ENCODE measurements around the gene VPS13C.

The VPS13C gene

DNA sequence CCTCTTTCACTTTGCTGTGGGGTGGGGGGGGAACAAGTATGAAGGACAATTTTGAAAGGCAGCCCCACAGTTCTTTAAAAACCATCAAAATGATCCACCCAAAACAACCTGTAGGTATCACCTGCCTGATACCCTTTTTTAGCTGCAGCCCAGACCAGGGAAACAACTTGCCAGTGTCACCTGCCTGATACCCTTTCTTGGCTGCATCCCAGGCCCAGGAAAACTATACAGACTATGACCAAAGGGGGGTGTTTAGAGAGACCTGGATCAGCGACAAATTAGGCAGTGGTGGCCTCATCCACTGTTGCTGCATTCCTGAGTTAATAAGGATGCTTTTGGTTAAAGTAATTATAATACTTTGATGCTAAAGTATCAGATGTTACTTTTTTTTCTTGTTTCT, 122.0 kb downstream of the VPS13C start:
- no peak for DNase-seq (ENCODE audit: low read depth)

DNA sequence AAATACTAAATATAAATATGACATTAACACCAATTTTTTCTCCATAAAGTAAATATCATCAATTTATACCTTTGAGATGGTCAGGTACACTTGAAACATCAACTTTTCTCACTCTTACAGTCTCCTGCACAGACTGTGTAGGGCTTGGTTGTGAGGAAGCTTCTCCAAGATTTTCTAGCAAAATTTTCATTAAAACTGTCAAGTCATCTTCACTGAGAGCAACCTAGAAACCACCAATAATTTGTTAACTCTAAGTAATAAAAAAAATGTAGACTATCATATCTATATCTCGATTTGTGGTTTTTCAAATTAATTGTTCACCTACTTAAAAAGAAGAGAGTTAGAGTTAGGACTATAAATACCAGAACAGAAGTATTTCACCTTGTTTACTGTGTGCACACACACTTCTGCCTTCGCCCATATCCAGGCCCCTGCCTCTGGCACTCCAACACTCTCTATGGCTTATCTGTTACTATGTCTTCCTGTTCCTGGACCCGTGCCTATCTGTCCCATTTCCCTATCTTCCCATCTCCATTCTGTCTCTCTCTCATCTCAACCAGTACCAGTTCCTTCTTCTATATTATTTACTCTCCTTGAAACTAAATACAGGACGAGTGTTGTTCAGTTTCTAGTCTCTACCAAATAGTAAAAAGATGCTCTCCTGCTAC, 123.6 kb downstream of the VPS13C start:
- DNase-seq (ENCODE audit: low read depth): no peak

DNA sequence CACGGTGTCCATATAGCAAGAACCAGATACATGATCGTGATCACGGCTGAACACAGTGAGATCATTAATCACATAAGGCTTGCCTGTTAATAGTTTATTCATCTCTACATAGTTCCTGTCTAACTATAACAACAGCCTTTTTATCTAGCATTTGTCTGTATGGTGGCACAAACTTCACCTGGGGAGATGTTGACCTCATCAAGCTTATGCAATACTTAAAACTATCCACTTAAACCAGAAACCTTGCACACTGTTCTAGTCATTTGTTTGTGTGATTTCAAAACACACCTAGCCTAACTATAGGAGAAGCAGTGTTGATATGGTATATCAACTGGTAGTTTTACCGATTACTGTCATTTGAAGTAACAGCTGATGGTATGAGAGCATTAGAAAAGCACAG, 124.8 kb downstream of the VPS13C start:
- no peak for DNase-seq (ENCODE audit: low read depth)

DNA sequence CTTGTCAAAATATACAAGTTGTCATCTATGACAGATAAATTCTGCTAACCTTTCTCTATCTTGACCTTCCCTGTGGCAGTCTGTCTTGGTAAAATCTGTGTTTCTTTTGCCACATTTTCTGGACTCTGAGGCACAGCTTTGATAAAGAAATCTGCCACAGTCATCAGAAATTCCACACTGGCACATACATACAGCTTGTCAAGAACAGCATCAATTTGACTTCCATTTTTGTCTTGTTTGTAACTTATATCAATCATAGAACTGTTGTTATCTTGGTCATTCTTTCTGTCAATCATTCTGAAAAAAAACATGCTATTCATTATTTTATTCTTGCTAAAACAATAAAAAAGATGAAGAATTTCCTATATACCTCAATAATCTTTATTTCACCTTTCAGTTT, 130.8 kb downstream of the VPS13C start:
- DNase-seq (ENCODE audit: low read depth): no peak

DNA sequence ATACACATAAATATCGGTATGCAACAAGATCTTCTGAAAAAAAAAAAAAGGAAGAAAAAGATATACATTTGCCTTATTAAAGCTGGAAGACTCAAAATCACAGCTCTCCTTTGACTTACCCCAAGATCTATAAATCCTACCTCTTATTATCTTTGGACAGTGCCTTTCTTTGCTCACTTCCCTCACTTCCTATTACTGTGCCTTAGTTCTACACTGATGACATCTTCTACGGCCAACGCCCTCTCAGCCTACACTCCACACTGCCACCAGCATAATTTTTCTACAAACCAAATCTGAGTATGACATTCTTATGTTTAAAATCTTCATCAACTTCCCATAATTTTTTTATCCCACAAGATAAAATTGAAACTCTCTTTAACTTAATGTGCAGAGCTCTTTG, 137.1 kb downstream of the VPS13C start:
- DNase-seq (ENCODE audit: low read depth): no peak

DNA sequence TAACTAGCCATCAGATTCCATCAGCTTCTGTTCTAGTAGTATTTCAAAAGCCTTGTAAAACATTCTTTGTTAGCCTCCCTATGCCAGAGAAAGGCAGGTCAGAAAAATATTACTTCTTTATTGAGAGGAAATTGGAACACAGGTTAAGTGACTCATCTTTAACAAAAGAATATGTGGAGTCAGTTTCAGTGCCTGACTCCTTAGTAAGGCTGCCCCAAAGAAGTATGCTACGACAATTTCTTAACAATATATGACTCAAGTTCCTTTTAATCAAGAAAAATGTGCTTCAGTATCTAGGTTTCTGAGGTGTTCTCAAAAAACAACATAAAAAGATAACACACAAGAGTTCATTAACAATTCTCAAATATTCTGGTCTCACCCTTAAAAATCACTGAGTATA, 139.2 kb downstream of the VPS13C start:
- no peak for DNase-seq (ENCODE audit: low read depth)

DNA sequence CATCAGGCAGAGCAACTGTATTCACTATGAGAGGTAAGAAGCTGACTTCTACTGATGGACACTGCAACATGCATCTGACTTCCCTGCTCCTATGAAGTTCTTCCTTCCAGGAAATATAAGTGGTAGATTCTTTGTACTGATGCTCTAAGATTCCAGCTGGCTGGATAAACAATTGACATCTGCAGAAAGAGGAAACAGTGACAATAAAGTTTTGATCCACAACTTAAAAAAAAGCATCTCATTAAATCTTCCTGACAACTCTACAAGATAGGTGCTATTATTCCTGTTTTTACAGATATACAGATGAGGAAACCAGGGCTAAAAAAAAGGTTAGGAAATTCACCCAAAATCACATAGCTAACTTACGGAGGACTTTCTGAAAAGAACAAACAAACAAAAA, 142.8 kb downstream of the VPS13C start:
- no peak for DNase-seq (ENCODE audit: low read depth)

DNA sequence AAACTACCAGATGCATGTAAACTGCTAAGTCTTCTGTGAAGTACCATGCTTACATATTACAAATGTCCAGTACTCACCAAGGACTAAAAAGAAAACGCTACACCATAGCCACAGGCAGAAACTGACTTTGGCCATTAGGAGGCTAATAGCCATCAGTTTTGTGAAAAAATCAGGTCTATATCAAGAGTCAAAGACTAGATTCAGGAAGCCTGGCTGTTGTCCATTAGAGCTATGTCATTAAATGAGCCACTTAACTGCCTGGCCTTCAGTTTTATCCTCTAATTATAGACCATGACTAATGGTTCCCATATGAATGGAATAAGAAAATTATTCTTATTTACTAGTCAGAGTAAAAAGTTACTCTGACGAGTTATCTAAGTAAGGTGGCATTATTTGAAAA, 144.1 kb downstream of the VPS13C start:
- no peak for DNase-seq (ENCODE audit: low read depth)

DNA sequence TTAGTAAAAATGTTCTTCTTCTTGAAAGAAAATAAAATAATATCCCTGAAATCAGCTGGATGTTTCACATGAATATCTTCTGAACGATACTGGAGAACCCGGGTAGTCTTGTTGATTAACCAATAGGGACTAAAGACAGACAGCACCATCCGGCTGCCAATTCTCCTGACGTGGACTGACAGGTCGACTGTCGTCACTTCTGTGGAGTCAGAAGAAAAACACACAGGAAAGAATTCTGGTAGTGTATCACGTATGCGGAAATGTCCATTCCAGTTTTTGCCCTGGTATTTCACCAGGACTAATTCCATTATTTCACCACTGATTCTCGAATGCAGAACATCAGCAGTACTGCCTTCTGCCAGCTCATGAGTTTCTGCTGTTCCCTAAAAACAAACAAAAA, 144.6 kb downstream of the VPS13C start:
- no peak for DNase-seq (ENCODE audit: low read depth)

DNA sequence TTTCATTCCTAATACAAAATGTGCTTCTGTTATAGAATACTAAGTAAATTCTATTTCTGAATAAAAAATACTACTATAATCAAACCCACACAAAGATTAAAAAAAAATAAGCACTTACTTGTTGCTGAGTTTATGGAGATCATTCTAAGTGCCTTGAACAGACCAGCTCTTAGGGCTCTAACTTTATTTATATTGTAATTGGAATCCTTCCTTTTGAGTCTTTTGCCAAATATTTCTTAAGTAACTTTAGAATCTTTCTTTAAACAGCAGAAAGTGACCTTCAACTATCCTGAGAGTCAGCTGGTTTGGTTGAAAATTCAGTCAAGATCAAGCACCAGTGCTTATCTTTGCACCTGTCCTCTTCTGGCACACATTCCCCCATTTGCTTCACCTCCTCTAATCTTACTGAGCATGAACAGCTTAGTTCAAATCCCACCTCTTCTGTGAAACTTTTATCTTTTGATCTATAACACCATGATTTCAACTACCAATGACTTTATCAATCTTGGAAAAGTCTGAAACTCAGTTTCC, 149.3 kb downstream of the VPS13C start:
- no peak for DNase-seq (ENCODE audit: low read depth)

DNA sequence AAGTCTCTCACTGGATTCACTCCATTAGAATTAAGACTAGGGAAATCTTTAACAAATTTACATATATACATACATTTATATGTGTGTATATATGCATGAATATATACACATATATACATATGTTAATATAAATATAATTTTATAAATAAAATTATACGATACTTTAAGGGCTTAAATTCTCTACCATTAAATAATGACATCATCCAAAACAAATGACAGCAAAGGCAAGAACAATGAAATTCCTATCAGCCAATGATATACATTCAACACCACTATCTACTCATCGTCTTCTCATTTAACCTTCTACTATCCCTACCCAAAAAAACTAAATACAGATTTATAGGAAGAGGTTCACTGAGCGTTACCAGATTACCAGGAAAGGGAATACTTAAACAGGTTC, 152.0 kb downstream of the VPS13C start:
- DNase-seq (ENCODE audit: low read depth): no peak

DNA sequence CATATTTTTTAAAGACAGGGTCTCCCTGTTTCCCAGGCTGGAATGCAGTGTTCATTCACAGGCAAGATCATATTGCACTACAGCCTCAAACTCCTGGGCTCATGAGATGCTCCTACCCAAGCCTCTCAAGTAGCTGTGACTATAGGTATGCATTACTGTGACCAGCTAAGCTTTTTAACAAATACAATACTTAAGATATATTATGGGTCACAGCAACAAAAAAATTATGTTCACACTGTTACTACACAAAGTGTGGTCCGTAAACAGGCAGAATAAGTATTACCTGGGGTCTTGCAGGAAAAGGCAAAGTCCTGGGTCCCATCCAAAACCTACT, 152.5 kb downstream of the VPS13C start:
- DNase-seq (ENCODE audit: low read depth): no peak

DNA sequence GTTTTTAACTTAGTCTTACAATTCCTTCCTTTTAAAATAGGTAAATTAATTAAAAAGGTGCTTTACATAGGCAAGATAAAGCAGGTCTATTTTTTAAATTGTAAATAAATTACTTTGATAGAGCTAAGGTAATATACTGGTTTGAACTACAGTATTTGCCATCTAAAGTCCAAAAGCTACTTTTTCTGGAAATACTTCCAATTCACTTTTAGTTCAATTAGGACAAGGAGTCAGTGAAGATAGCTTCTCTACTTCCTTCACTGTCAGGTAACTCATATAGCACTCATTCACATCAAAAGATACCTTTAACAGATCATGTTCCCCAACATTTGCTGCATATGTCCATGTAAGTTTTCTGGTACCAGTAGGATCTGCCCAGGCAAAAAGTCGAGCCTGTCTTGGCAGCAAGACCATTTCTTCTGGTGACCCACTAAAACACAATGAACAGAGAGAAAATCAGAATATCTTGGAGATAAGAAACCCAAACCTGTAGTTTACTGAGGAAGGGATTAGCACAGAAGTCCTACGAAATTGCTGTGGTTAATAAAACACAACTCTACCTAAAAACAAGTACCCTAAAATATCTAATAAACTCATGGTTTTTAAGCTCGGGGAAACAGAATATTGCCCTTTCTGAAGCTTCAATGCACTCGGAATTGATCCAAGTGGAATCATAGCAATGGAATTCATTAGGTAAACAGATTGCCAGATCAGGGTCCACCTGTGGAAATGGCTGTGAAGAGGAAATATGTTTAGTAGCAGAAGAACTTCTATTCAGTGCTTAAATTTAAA, 153.1 kb downstream of the VPS13C start:
- no peak for DNase-seq (ENCODE audit: low read depth)

DNA sequence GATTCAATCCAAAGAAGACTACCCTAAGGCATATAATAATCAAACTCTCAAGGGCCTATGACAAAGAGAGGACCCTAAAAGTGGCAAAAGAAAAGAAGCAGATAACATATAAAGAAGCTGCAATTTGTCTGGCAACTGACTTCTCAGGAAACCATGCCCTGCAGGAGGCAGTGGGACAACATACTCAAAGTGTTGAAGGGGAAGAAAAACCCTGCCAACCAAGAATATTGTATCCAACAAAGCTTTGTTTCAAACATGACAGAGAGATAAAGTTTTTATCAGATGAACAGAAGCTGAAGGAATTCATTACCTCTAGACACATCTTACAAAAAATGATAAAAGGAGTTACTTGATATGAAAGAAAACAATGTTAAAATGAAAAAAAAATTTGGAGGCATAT, 167.1 kb downstream of the VPS13C start:
- no peak for DNase-seq (ENCODE audit: low read depth)

DNA sequence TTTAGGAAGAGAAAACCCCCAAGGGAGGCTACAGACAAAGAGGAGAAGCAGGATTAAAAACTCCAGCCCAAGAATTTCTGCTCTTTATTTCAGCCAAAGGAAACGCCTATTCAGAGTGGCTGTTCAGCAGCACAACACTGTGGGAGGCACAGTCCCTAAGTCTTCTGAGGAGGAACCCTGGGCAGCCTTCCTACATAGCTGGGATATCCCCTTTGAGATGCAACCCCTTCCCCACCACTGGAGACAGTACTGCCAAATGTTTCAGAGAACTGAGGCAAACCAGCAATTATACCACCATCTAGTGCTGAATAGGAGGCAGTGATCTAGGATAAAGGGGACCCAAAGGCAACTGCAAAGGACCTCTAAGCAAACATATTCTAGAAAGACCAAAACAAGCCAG, 168.1 kb downstream of the VPS13C start:
- no peak for DNase-seq (ENCODE audit: low read depth)

DNA sequence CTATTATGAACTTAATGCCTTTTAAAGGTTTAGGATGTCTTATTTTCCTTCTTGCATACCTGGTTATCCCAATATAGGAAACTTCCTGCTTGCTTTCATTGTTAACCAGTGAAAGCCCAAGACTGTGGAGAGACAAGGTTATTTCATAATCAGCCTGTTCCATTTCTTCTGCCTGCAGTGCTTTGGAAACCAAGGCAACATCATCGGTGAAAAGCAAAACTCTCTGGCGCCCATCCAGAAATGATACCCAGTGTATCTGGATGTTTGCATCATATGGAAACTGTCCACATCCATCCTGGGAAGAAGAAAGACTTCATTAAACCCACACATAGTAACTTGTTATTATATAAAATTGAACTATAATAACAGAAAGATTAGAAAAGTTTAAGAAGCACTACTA, 170.1 kb downstream of the VPS13C start:
- no peak for DNase-seq (ENCODE audit: low read depth)

DNA sequence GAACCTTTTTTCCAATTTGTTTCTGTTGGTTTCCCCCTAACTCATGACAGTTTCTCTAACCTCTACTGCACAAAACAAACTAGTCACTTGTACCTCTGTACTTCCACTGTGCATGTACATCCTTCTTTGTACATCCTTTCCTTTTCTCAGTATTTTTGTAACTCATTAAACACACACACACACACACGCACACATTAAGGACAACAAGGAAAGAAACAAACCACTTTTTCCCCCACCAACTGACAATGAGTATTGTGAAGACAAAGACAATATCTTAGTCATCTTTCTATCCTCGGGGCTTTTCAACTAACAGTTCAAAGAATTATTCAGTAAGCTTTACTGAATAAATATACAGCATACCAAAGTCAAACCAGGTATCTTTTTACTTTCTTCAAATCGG, 170.5 kb downstream of the VPS13C start:
- DNase-seq (ENCODE audit: low read depth): no peak

DNA sequence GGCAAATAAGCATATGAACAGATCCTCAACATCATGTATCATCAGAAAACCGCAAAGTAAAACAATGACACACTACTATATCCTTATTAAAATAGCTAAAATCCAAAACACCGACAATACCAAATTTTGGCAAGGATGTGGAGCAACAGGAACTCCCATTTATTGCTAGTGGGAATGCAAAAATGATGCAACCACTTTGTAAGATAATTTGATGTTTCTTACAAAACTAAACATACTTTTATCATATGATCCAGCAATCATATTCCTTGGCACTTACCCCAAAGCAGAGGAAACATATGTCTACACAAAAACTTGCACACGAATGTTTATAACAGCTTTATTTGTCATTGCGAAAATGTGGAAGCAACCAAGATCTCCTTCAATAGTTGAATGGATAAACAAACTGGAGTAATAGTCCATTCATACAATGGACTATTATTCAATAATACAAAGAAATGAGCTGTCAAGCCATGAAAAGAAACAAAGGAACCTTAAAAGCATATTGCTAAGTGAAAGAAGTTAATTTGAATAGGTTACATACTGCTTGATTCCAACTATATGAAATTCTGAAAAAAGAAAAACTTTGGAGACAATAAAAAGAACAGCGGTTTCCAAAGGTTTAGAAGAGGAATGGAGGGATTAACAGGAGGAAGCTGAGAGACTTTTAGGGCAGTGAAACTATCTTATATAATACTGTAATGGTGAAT, 172.0 kb downstream of the VPS13C start:
- no peak for DNase-seq (ENCODE audit: low read depth)

DNA sequence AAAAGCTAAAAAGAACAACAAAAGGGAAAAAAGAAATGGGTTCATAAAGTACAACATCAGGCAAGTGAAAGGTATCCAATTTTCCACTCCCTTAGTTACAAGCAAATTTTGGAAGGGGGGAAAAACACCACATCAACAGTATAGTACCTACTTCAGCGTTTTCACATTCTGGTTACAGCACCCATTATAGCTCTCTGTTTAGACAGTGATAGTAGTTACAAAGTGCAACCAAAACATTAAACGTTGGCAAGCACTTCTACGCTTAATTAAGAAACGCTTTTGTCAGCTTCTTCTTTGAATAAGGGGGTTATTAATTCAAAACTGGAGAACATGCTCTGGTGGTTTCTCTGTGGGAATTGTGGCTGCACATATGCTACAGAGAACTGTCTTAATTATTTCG, 180.2 kb downstream of the VPS13C start:
- DNase-seq (ENCODE audit: low read depth): no peak

DNA sequence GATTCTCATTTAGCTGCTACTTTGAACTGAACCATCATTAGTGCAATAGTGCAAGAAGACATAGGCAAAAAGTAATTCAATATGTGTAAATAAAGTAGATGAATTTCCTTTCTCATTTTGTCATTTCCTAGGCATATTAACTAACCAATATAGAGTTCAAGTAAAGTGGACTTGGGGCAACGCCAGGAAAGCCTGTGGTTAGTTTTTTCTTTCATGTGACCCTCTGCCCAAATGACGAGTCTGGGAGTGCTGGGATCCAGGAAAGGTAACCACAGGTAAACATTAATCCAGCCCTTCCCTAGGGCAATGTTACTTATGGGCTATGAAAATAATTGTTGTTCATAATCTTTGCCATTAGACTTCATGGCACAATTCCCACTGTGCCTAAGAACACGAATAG, 181.0 kb downstream of the VPS13C start:
- no peak for DNase-seq (ENCODE audit: low read depth)

DNA sequence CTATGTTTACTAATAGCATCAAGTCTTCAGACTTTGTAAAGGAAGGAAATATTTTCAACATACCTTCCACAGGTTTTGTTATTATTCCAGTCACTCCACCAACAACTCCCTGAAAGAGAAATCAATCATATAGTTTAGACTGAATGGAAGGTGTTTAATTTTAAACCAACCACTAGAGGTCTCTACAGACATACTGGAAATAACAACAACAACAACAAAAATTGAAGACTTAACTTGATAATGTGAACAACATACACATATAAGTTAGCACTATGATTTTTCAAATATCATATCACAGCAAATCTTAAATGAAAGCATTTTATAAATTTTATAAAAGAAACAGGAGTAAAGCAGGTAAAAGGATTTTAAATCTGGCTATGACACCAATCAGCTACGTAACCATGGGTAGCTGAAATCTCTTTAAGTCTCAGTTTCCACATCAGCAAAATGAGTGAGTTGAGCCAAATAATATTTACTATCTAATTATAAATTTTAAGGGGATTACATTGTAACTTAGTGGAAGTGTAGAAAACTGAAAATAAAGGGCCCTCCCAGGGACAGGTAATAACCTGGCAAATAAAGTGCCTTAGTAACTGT, 188.2 kb downstream of the VPS13C start:
- no peak for DNase-seq (ENCODE audit: low read depth)

DNA sequence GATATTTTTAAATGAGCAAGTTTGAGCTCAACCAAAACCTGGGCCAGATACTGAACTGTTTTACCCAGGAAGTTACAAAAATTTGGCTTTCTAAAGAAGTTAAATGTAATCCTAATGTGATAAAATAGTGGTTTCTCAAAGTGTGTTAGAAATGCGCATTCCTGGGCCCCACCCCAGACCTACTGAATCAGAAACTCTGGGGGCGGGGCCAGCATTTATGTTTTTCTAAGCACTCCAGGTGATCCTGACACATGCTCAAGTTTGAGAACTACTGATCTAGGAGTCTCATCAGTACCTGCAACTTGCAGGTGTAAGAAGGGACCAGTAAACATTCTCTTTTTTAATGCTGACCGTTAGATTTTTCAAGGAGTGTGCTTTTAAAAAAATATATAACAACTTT, 190.6 kb downstream of the VPS13C start:
- DNase-seq (ENCODE audit: low read depth): no peak

DNA sequence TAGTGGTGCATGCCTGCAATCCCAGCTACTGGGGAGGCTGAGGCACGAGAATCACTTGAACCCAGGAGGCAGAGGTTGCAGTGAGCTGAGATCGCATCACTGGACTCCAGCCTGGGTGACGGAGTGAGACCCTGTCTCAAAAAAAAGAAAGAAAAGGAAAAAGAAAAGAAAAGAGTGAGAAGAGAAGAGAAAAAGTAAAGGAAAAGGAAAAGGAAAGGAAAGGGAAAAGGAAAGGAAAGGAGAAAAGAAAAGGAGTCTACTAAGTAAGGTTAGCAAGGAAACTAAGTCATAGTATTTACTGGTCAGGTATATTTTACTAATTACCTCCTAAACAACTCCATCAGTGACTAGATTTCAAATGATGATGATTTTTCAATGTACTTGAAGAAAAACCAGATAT, 198.3 kb downstream of the VPS13C start:
- DNase-seq (ENCODE audit: low read depth): no peak
